ENCODE data around the gene CADPS. TPM values are rescaled to one million over a fixed set of nuclear protein-coding genes. Genes with fewer than 3 reads are reported as not detected.

CADPS gene
- total RNA-seq, 1 donor = under 0.01 TPM

DNA sequence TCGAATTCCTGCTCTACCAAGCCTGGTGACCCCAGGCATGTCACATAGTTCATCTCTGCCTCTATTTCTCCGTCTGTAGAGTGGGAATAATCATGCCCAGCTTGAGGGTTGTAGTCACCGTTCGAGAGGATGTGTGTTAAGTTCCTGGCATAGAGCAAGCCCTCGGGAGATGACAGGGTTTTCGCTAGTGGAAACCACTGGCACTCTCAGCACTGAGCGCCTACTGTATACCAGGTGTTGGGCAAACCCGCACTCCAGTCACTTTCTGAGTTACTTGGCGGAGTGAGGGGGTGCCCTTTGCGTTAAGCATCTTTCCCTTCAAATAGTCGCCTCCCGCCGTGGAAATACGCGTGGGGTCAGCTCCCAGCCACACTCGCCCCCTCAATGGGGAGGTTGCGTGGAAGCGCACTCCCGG lies 506.9 kb downstream of the CADPS start:
- H3K27me3 ChIP-seq (ENCODE audit: insufficient read depth, low read length) = peaks cover 83% of the 10 kb centered on the region
- H3K4me3 ChIP-seq (ENCODE audit: low read length) = no peak overlapping the region
- H3K4me1 ChIP-seq (ENCODE audit: insufficient read depth, low read length) = no peaks in the 10 kb centered on the region
- H3K9me3 ChIP-seq (ENCODE audit: low read depth, low read length) = no peaks in the 10 kb centered on the region

DNA sequence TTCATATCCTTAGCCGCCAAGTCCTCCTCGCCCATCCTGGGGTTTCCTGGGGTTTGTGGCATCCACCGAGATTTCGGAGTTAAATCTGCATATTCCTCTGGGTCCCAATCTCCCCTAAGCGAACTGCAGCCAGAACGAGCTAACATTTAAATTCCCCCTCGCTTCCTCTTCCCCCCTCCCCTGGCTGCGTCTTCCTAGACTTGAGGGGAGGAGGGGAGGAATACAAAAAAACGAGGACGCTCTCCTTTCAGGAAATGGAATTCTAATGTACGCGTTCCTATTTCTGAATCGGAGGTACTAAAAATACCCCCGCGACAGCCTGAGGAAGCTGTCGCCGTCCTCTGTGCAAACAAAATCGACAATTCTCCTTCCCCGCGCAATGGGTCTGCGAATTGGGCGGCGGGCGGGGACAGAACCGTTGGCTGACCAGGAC lies 507.4 kb downstream of the CADPS start:
- no peaks in the 10 kb centered on the region for H3K4me1 ChIP-seq (ENCODE audit: insufficient read depth, low read length)
- H3K9me3 ChIP-seq (ENCODE audit: low read depth, low read length) = no peaks in the 10 kb centered on the region
- peaks cover 78% of the 10 kb centered on the region for H3K27me3 ChIP-seq (ENCODE audit: insufficient read depth, low read length)
- H3K4me3 ChIP-seq (ENCODE audit: low read length) = no peak overlapping the region

DNA sequence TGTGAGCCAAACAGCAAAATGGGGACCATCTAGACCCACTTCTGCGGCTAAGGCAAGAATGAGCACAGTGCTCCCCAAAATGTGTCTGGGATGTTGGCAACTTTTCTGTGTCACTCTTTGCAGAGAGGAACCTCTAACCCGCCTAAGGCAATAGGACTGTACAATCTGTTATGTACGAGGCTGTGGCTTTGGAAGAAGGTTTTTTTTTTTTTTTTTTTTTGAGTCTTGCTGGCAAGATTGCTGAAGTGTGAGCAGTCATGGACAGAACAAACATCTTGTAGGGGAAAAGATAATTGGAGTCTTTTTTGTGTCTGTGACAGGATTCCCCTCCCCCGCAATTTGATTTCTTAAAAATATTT lies 509.1 kb downstream of the CADPS start:
- H3K27me3 ChIP-seq (ENCODE audit: insufficient read depth, low read length) = peaks cover 65% of the 10 kb centered on the region
- no peaks in the 10 kb centered on the region for H3K4me1 ChIP-seq (ENCODE audit: insufficient read depth, low read length)
- no peak overlapping the region for H3K4me3 ChIP-seq (ENCODE audit: low read length)
- H3K9me3 ChIP-seq (ENCODE audit: low read depth, low read length) = no peaks in the 10 kb centered on the region

DNA sequence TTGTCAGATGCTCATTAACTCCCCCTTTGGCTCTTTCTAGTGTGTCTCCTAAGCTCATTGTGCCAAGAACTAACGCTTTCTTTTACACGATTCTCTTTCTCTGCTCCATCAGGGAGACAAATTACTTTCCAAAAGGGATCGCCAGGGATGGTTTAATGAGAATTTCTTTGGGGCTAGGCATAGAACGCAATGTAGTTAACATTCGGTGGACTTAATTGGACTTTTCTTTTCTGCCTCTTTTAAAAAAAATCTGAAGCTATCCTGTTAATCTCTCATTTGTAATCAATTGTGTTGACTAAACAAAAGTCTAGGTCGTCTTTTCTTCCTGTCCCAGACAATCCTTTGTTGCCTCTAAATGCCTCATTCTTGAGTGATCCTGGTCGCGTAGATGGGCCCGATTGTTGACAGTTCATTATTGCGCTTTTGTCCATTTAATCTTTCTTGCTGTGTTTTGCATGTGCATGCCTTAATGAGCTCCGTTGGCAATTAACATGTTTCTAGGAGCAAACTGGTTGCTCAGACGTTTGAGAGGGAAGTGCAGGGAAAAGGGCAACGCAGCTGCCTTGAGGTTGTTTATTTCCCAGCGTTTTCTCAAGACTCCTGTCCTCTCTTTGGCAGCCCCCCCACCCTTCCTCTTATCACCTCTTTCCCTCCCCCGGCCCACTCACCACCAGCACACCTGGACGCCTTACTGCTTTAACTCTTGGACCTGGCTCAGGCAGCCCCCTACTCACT lies 509.7 kb downstream of the CADPS start:
- Histone ChIP-seq H3K4me1 (ENCODE audit: insufficient read depth, low read length) (no peaks in the 10 kb centered on the region), H3K9me3 (ENCODE audit: low read depth, low read length) (no peaks in the 10 kb centered on the region), H3K27me3 (ENCODE audit: insufficient read depth, low read length) (peaks cover 59% of the 10 kb centered on the region), H3K4me3 (ENCODE audit: low read length) (no peak overlapping the region)

DNA sequence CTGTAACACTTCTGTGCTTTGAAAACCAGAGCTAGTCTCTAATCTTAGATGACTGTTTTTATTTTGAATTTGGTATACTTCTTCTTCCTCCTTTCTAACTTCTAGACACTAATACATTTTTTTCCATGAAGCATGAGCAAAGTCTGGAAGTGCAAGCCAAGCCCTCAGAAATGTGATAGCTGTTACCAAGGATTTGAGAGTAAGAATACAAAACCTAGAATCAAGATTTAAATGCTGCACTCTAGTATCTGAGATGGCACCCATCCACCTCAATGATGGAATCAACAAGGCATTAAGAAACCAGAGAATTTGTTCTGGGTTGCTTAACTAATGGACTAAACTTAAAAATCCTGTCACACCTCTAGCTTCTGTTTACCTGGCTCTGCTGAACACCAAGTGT lies 511.0 kb downstream of the CADPS start:
- Histone ChIP-seq H3K4me3 (ENCODE audit: low read length) (no peak overlapping the region), H3K9me3 (ENCODE audit: low read depth, low read length) (no peaks in the 10 kb centered on the region), H3K27me3 (ENCODE audit: insufficient read depth, low read length) (peaks cover 46% of the 10 kb centered on the region), H3K4me1 (ENCODE audit: insufficient read depth, low read length) (no peaks in the 10 kb centered on the region)

DNA sequence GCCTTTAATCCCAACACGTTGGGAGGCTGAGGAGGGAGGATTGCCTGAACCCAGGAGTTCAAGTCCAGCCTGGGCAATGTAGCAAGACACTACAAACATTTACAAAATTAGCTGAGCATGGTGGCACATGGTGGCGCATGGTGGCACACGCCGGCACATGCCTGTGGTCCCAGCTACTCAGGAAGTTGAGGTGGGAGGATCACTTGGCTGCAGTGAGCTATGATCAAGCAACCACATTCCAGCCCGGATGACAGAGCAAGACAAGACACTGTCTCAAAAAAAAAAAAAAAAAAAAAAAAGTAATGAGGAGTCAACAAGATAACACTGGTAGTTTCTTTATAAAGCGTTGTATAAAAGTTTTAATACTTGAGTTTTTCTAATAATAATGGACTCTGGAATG lies 511.9 kb downstream of the CADPS start:
- H3K27me3 ChIP-seq (ENCODE audit: insufficient read depth, low read length) = peaks cover 36% of the 10 kb centered on the region
- H3K9me3 ChIP-seq (ENCODE audit: low read depth, low read length) = no peaks in the 10 kb centered on the region
- H3K4me3 ChIP-seq (ENCODE audit: low read length) = no peak overlapping the region
- H3K4me1 ChIP-seq (ENCODE audit: insufficient read depth, low read length) = no peaks in the 10 kb centered on the region

DNA sequence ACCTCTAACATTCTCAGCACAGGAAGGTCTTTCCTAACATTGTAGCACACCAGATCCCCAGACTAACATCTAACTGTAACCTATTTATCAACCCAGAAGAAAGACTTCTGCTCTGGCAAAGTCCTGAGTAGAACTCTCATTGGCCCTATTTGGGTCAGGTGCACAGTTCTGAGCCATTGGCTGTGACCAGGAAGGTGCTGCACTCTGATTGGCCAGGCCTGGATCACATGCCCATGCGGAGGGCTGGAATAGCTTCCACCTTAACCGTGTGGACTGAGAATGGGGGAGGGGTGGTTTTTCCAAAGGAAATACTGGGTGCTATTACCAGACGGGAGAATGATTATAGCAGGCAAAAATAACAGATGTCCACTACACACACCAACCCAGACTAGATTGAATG lies 513.4 kb downstream of the CADPS start:
- Histone ChIP-seq H3K27me3 (ENCODE audit: insufficient read depth, low read length) (peaks cover 22% of the 10 kb centered on the region), H3K9me3 (ENCODE audit: low read depth, low read length) (no peaks in the 10 kb centered on the region), H3K4me1 (ENCODE audit: insufficient read depth, low read length) (no peaks in the 10 kb centered on the region), H3K4me3 (ENCODE audit: low read length) (no peak overlapping the region)

DNA sequence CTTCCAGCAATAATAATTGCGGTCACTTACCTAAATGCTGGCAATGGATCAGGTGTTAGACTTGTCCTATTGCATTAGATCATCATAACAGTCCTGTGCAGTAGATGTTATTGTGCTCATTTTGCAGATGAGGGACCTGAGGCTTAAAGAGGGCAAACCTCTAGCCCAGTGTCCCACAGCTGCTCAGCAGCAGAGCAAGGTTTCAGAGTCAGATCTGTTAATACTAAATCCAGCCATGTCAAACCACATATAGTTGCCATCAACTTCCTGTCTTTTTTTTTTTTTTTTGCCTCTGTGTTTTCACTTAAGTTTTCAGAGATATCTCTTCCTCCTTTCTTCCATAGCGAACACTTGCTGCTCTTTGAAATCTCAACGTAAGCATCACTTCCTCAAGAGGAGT lies 514.0 kb downstream of the CADPS start:
- H3K27me3 ChIP-seq (ENCODE audit: insufficient read depth, low read length) = peaks cover 16% of the 10 kb centered on the region
- H3K9me3 ChIP-seq (ENCODE audit: low read depth, low read length) = no peaks in the 10 kb centered on the region
- no peaks in the 10 kb centered on the region for H3K4me1 ChIP-seq (ENCODE audit: insufficient read depth, low read length)
- no peak overlapping the region for H3K4me3 ChIP-seq (ENCODE audit: low read length)

DNA sequence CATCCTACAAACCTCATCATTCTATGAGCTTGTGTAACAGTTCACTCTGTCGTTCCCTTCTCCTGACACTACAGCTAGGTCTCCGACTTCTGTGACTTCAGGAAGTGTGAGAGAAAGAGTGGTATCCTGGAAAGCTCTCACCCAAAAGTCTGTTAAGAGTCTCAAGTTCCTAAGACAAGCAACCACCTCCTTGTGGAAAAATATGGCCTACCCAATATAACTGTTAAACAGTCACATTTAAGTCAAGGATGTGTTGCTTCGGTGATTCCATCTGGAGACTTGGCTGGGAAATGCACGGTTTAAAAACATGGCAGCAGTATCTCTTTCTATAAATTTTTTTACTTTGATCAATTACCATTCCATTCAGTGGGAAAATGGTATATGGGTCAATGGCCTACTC lies 515.7 kb downstream of the CADPS start:
- peaks cover under 1% of the 10 kb centered on the region for H3K27me3 ChIP-seq (ENCODE audit: insufficient read depth, low read length)
- H3K4me3 ChIP-seq (ENCODE audit: low read length) = no peak overlapping the region
- no peaks in the 10 kb centered on the region for H3K4me1 ChIP-seq (ENCODE audit: insufficient read depth, low read length)
- no peaks in the 10 kb centered on the region for H3K9me3 ChIP-seq (ENCODE audit: low read depth, low read length)

DNA sequence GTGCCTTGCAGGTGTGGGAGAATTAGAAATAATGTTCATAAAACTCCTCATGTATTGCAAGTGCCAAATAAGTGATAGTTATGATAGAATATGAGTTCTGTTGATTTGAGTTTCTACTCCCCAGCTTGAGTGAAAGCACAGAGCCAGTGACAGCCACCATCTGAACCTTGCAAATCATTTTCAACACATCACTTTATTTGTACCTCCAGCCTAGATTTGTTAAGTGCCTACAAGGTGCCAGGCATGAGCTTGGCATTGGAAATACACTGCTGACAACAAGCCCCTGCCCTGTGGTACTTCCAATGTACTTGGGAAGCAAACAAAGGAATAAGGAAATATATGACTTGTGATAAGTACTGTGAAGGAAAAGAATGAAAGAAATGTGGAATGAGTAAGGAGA lies 518.9 kb downstream of the CADPS start:
- H3K27me3 ChIP-seq (ENCODE audit: insufficient read depth, low read length) = no peaks in the 10 kb centered on the region
- no peak overlapping the region for H3K4me3 ChIP-seq (ENCODE audit: low read length)
- no peaks in the 10 kb centered on the region for H3K4me1 ChIP-seq (ENCODE audit: insufficient read depth, low read length)
- H3K9me3 ChIP-seq (ENCODE audit: low read depth, low read length) = no peaks in the 10 kb centered on the region

DNA sequence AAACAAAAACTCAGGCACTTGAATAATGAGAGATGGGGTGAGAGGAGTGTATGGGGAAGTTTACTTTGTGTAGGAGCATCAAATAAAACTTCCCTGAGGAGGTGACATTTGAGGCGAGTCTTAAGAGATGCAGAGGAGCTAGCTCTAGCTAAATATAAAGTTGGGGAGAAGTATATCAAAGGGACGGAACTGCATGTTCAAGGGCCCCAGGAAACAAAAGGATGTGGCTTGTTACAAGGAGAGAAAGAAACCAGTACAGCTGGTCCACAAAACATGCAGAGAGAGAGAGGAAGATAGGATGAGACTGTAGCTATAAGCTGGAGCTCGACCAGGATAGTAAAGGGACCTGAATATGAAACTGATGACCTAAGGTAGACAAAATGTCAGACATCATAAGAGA lies 519.5 kb downstream of the CADPS start:
- Histone ChIP-seq H3K4me1 (ENCODE audit: insufficient read depth, low read length) (no peaks in the 10 kb centered on the region), H3K9me3 (ENCODE audit: low read depth, low read length) (no peaks in the 10 kb centered on the region), H3K4me3 (ENCODE audit: low read length) (no peak overlapping the region), H3K27me3 (ENCODE audit: insufficient read depth, low read length) (no peaks in the 10 kb centered on the region)

Measured in mononuclear cell (primary cell).